DOHH2 (cell line): ENCODE measurements around the gene TGFBR2.

Source experiments
- H3F3A ChIP-seq: fragments of 200-600 bp; sonication (generic), shearing (Covaris generic); 2 replicates; pipeline ENCODE4 v1.6.0; 2016; ENCODE audit warnings: antibody characterized with exemption, mild to moderate bottlenecking; ENCODE audit not compliant: control insufficient read depth, insufficient read depth
- H3K27ac ChIP-seq: fragments of 200-600 bp; sonication (generic); 2 replicates; pipeline ENCODE4 v1.5.1; 2014; ENCODE audit warnings: low read depth, mild to moderate bottlenecking, low read length, moderate library complexity
- H3K27me3 ChIP-seq: fragments of 200-600 bp; sonication (generic); 2 replicates; pipeline ENCODE4 v1.6.1; 2014; ENCODE audit warnings: mild to moderate bottlenecking, low read length, mixed read lengths; ENCODE audit not compliant: control insufficient read depth
- H3K36me3 ChIP-seq: fragments of 200-600 bp; sonication (generic); 2 replicates; pipeline ENCODE4 v1.6.1; 2014; ENCODE audit warnings: mild to moderate bottlenecking, low read length, moderate library complexity, mixed read lengths; ENCODE audit not compliant: control insufficient read depth
- H3K4me1 ChIP-seq: fragments of 200-600 bp; sonication (generic); 2 replicates; pipeline ENCODE4 v1.6.1; 2014; ENCODE audit warnings: mild to moderate bottlenecking, low read length, mixed read lengths; ENCODE audit not compliant: control insufficient read depth
- H3K4me2 ChIP-seq: fragments of 200-600 bp; sonication (generic); 2 replicates; pipeline ENCODE4 v1.6.0; 2014; ENCODE audit warnings: mild to moderate bottlenecking, low read length, moderate library complexity
- H3K4me3 ChIP-seq: fragments of 200-600 bp; sonication (generic); 2 replicates; pipeline ENCODE4 v1.5.1; 2014; ENCODE audit warnings: mild to moderate bottlenecking, low read length, mixed read lengths
- H3K79me2 ChIP-seq: fragments of 200-600 bp; sonication (generic); 2 replicates; pipeline ENCODE4 v1.6.1; 2014; ENCODE audit warnings: mild to moderate bottlenecking, low read length, mixed read lengths; ENCODE audit not compliant: control insufficient read depth
- H3K9me2 ChIP-seq: fragments of 200-600 bp; sonication (generic); replicated peaks from 2 replicates; pipeline ENCODE4 v1.6.1; 2014; ENCODE audit warnings: mild to moderate bottlenecking, low read length, mixed read lengths; ENCODE audit not compliant: control insufficient read depth
- H3K9me3 ChIP-seq: fragments of 200-600 bp; sonication (generic); 2 replicates; pipeline ENCODE4 v1.6.1; 2014; ENCODE audit warnings: antibody characterized with exemption, low read length, mixed read lengths; ENCODE audit not compliant: control insufficient read depth, insufficient read depth
- H4K20me1 ChIP-seq: fragments of 200-600 bp; sonication (generic); 2 replicates; pipeline ENCODE4 v1.6.0; 2014; ENCODE audit warnings: low read depth, mild to moderate bottlenecking, antibody characterized with exemption, low read length, moderate library complexity; ENCODE audit not compliant: control insufficient read depth, insufficient read depth
- EZH2phosphoT487 ChIP-seq: fragments of 200-600 bp; sonication (generic); IDR thresholded peaks from 2 replicates; pipeline ENCODE4 v1.6.1; 2017; ENCODE audit warnings: borderline replicate concordance, mild to moderate bottlenecking, antibody characterized with exemption, low read length, moderate library complexity, mixed read lengths
- TF ChIP-seq, protein P1 (sequence below): fragments of 200-600 bp; sonication (generic); IDR thresholded peaks from one replicate; pipeline ENCODE4 v1.5.1; 2014; ENCODE audit warnings: antibody characterized with exemption, mild to moderate bottlenecking, low read depth, low read length; ENCODE audit not compliant: poor library complexity, severe bottlenecking

The TGFBR2 gene

DNA sequence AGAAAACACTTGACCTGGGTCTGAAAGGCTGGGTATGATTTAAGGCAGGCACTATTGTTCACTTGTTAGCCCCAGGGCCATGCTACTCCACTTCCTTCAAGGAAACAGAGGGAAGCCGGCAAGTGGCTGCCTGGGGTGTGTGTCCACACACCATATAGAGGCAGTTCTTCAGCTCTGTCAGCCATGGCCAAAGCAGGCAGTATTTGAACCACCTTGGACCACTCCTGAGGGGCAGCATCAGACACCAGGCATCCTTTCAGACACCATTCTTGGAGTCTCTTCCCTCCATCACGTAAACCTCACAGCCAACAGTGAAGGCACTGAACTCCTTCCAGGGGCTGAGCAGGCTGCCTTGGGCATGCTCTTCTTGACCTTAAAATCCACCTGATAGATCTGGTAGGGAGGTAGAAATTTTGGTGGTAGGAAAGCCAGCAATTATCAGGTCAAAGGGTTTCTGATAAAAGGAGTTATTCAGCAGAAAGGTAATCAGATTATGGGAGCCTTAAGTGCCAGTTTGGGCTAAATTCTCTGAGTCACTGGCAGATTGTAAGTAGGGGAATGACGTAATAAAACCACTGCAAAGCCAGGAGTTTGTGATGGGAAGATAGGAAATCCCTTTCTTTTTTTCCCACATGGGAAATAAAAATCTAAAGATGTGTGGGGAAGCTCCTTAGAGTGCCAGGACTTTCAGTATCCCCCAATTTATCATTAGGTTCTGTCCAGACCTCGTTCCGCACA, 20.2 kb downstream of the TGFBR2 start:
- no peaks in the 10 kb centered on the region for H3K9me2 ChIP-seq
- H3K4me2 ChIP-seq = no peak overlapping the region
- TF ChIP-seq, protein P1, sequence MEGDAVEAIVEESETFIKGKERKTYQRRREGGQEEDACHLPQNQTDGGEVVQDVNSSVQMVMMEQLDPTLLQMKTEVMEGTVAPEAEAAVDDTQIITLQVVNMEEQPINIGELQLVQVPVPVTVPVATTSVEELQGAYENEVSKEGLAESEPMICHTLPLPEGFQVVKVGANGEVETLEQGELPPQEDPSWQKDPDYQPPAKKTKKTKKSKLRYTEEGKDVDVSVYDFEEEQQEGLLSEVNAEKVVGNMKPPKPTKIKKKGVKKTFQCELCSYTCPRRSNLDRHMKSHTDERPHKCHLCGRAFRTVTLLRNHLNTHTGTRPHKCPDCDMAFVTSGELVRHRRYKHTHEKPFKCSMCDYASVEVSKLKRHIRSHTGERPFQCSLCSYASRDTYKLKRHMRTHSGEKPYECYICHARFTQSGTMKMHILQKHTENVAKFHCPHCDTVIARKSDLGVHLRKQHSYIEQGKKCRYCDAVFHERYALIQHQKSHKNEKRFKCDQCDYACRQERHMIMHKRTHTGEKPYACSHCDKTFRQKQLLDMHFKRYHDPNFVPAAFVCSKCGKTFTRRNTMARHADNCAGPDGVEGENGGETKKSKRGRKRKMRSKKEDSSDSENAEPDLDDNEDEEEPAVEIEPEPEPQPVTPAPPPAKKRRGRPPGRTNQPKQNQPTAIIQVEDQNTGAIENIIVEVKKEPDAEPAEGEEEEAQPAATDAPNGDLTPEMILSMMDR = no peak
- no peaks in the 10 kb centered on the region for H3K9me3 ChIP-seq
- H3K36me3 ChIP-seq = peaks cover 31% of the 10 kb centered on the region
- H3K79me2 ChIP-seq = peaks cover 50% of the 10 kb centered on the region
- H3F3A ChIP-seq = 0 out of 2 replicates have a peak, but pooled peaks cover 2% of the 10 kb centered on the region
- H3K4me1 ChIP-seq = peaks cover 97% of the 10 kb centered on the region
- no peak overlapping the region for H3K4me3 ChIP-seq
- no peak overlapping the region; the same call in 1 of the 2 replicates for H3K27ac ChIP-seq
- no peaks in the 10 kb centered on the region for H3K27me3 ChIP-seq
- no peaks in the 10 kb centered on the region for H4K20me1 ChIP-seq

DNA sequence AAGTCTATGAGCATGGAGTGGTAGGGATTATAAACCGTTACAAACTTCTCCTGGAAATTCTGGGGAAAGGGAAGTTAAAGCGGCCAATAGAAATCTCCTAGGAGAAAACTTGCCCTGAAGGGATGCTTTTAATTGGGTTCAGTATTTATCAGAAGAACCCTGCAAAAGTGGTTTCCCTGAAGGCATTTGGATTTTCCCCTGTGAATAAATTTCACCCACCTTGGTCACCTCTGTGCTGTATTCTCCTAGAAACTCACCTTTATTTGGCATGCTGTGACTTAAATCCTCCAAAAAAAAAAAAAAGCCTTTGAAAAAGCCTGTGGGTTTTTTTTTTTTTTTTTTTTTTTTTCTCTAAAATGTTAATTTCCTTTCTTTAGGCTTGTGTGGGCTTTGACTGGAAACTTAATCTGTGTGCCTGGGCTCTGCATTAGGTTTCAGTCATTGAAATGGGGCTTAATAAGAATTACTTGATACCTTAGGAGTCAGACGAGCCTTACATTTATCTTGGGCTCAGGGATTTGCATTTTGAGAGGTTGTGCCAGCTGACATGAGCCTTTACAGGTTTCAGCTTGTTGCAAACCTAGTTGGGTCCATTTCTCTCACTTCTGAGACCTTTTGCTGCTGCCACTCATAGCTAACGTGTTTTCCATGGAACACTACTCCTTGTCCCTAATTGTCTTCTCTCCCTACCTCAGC, 22.0 kb downstream of the TGFBR2 start:
- H3K36me3 ChIP-seq = peaks cover 34% of the 10 kb centered on the region
- no peaks in the 10 kb centered on the region for H3K27me3 ChIP-seq
- H3K79me2 ChIP-seq = peaks cover 52% of the 10 kb centered on the region
- H3K9me3 ChIP-seq = no peaks in the 10 kb centered on the region
- H4K20me1 ChIP-seq = no peaks in the 10 kb centered on the region
- H3K4me2 ChIP-seq = peak overlapping the region; percentile 64
- peak overlapping the region; percentile 43 for H3K4me3 ChIP-seq
- H3K4me1 ChIP-seq = peaks cover 97% of the 10 kb centered on the region
- TF ChIP-seq, protein P1 = no peak
- no peak for TF ChIP-seq EZH2phosphoT487
- H3K9me2 ChIP-seq = no peaks in the 10 kb centered on the region
- 0 out of 2 replicates have a peak, but pooled peaks cover 4% of the 10 kb centered on the region for H3F3A ChIP-seq
- peak overlapping the region; percentile 52 for H3K27ac ChIP-seq

DNA sequence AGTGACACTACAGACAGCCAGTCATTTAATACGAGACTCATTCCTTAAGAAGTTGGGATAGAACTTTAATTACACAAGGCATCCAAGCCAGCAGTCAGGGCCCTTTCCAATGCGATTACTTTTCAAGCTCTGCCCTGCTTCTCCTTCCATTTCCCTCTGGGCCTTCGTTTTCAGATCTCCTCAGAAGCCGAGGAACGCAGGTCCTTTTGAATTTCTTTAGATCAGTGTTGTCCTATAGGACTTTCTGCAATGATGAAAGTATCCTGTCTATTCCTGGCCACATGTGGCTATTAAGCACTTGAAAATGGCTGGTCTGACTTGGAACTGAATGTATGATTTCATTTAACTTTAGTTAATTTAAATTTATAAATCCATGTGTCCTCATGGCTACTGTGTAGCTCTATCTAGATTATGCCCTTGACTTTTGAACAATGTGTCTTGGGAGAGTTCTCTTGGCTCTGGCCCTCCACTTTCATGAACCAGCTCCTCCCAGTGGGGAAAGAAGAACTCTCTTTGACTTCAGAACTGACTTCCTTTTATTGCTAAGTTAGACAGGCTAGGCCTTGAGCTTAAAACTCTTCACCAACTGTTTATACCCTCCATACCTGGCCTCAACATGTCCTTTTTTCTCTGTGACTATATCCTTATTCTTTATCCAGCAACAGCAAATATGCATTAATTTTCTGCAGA, 22.6 kb downstream of the TGFBR2 start:
- Histone ChIP-seq H3K4me3 (peak overlapping the region; percentile 39), H3K9me3 (no peaks in the 10 kb centered on the region), H3K4me2 (peak overlapping the region; percentile 64), H3K4me1 (peaks cover 94% of the 10 kb centered on the region), H3K9me2 (no peaks in the 10 kb centered on the region), H3K36me3 (peaks cover 31% of the 10 kb centered on the region), H3K79me2 (peaks cover 56% of the 10 kb centered on the region), H4K20me1 (no peaks in the 10 kb centered on the region), H3K27me3 (no peaks in the 10 kb centered on the region), H3F3A (0 out of 2 replicates have a peak, but pooled peaks cover 4% of the 10 kb centered on the region), H3K27ac (peak overlapping the region; percentile 52)
- TF ChIP-seq, protein P1 = peak; percentile 50
- TF ChIP-seq EZH2phosphoT487 = no peak
